Panc1 (cell line): Measurements from ENCODE around the gene ZNF629. TPM values are rescaled to one million over a fixed set of nuclear protein-coding genes. Genes with fewer than 3 reads are reported as not detected.

ENCODE experiments used
- ATAC-seq: fragments of 200-7000 bp; cut with Tn5 transposase; 2 replicates; pipeline ENCODE4 v1.9.1; 2020; ENCODE audit warnings: mild to moderate bottlenecking, moderate library complexity
- BruUV-seq: library from RNA; stranded (reverse); fragments of 400-500 nt; replicated peaks from 2 replicates; lab custom pipeline; 2021; lab: Mats Ljungman, UMichigan
- CTCF ChIA-PET: fragments of 300-600 bp; sonication (Branson Sonifier 250); formaldehyde crosslinking; loops from one replicate; lab custom pipeline; 2022; ENCODE audit warnings: antibody characterized with exemption; lab: Charles Lee
- POLR2A ChIA-PET: fragments of 300-600 bp; sonication (Branson Sonifier 250); formaldehyde crosslinking; loops from one replicate; lab custom pipeline; 2022; ENCODE audit warnings: antibody characterized with exemption; lab: Charles Lee
- DNase-seq: peaks from one replicate; pipeline ENCODE4 v3.0.0-alpha.2; 2010; ENCODE audit warnings: low read depth, low spot score
- H3K27ac ChIP-seq: 2 replicates; pipeline ENCODE4 v1.5.1; 2011; ENCODE audit warnings: mild to moderate bottlenecking, low read length, inconsistent platforms
- H3K27me3 ChIP-seq: fragments of 200-500 bp; sonication (Bioruptor generic); 2 replicates; pipeline ENCODE4 v1.6.0; 2014; ENCODE audit warnings: low read length, inconsistent platforms; ENCODE audit not compliant: control insufficient read depth, insufficient read depth
- H3K36me3 ChIP-seq: fragments of 200-500 bp; sonication (Bioruptor generic); 2 replicates; pipeline ENCODE4 v1.5.1; 2014; ENCODE audit warnings: inconsistent platforms, mild to moderate bottlenecking, low read length, moderate library complexity; ENCODE audit not compliant: control insufficient read depth, insufficient read depth
- H3K4me1 ChIP-seq: 2 replicates; pipeline ENCODE4 v1.5.1; 2011; ENCODE audit warnings: inconsistent platforms, mild to moderate bottlenecking, low read length, moderate library complexity; ENCODE audit not compliant: control insufficient read depth, insufficient read depth
- H3K4me3 ChIP-seq, 2 experiments: 2 replicates each; pipeline ENCODE4 v1.5.1; 2011 to 2012; ENCODE audit warnings: low read depth in 2 of 2, low read length in 2 of 2, mild to moderate bottlenecking in 2 of 2, inconsistent platforms in 1 of 2, moderate library complexity in 1 of 2
- H3K9me3 ChIP-seq: fragments of 200-500 bp; sonication (Bioruptor generic); 2 replicates; pipeline ENCODE4 v1.5.1; 2014; ENCODE audit warnings: low read depth, mild to moderate bottlenecking, inconsistent platforms, low read length, moderate library complexity; ENCODE audit not compliant: control insufficient read depth, insufficient read depth
- POLR2AphosphoS5 ChIP-seq: IDR thresholded peaks from 2 replicates; pipeline ENCODE4 v1.6.1; 2012; ENCODE audit warnings: mild to moderate bottlenecking, low read depth, low read length, moderate library complexity
- REST ChIP-seq, 2 experiments: IDR thresholded peaks; 2 replicates each; pipeline ENCODE4 v1.6.1; 2011 to 2012; ENCODE audit warnings: low read depth in 2 of 2, control low read depth in 1 of 2, low read length in 1 of 2, mild to moderate bottlenecking in 1 of 2, moderate library complexity in 1 of 2; ENCODE audit not compliant: insufficient read depth in 1 of 2
- SIN3A ChIP-seq: IDR thresholded peaks from 2 replicates; pipeline ENCODE4 v1.6.1; 2012; ENCODE audit warnings: low read depth, mild to moderate bottlenecking, low read length, moderate library complexity, borderline replicate concordance; ENCODE audit not compliant: insufficient read depth
- TCF7L2 ChIP-seq: IDR thresholded peaks from 2 replicates; pipeline ENCODE4 v1.6.1; 2011; ENCODE audit warnings: mild to moderate bottlenecking, low read depth, low read length, inconsistent platforms
- in situ Hi-C: cut with HindIII; loops from 2 replicates; pipeline ENCODE4 v1.10.0; 2016; ENCODE audit warnings: low sequenced_read_pairs, low pct_unique_long_range_greater_than_20kb
- intact Hi-C: fragments of 100-400 bp; cut with micrococcal nuclease; formaldehyde crosslinking; loops from one replicate; pipeline ENCODE4 v1.10.0; 2022; ENCODE audit not compliant: unreplicated experiment
- total RNA-seq: library from RNA; stranded (reverse); gene quantifications from one replicate; pipeline ENCODE4 v1.2.1, GENCODE V29; 2021; ENCODE audit not compliant: unreplicated experiment
- TF ChIP-seq, protein P1 (sequence below): fragments of 450-650 bp; IDR thresholded peaks from 2 replicates; pipeline ENCODE4 v1.5.1; 2017; ENCODE audit warnings: mild to moderate bottlenecking

Gene ZNF629
- total RNA-seq, 1 experiment from 2014 or later = 19.2 TPM

- ChIA-PET POLR2A (no interaction called here), CTCF (no interaction called here)
- in situ Hi-C loops = no loop called here
- no peak for DNase-seq
- peak overlapping the region; percentile 72; the same call in 1 of the 2 replicates for H3K27ac ChIP-seq
- H3K36me3 ChIP-seq = peaks cover 22% of the 10 kb centered on the region
- intact Hi-C loops = no loop called here
- TF ChIP-seq REST (IDR thresholded peaks at IDR 0.05; ENCODE audit: insufficient read depth in 1 of 2, low read depth in 2 of 2, low read length in 1 of 2) (no peak), SIN3A (no peak), TCF7L2 (no peak), POLR2AphosphoS5 (no peak; the same call in 1 of the 2 replicates)
- TF ChIP-seq, protein P1, sequence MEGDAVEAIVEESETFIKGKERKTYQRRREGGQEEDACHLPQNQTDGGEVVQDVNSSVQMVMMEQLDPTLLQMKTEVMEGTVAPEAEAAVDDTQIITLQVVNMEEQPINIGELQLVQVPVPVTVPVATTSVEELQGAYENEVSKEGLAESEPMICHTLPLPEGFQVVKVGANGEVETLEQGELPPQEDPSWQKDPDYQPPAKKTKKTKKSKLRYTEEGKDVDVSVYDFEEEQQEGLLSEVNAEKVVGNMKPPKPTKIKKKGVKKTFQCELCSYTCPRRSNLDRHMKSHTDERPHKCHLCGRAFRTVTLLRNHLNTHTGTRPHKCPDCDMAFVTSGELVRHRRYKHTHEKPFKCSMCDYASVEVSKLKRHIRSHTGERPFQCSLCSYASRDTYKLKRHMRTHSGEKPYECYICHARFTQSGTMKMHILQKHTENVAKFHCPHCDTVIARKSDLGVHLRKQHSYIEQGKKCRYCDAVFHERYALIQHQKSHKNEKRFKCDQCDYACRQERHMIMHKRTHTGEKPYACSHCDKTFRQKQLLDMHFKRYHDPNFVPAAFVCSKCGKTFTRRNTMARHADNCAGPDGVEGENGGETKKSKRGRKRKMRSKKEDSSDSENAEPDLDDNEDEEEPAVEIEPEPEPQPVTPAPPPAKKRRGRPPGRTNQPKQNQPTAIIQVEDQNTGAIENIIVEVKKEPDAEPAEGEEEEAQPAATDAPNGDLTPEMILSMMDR = no peak
- H3K4me1 ChIP-seq = peaks cover 25% of the 10 kb centered on the region
- no TSS peak for BruUV-seq
- H3K4me3 ChIP-seq = peak overlapping the region; percentile 98
- peak; percentile 67 for ATAC-seq
- no peaks in the 10 kb centered on the region for H3K9me3 ChIP-seq
- H3K27me3 ChIP-seq = no peaks in the 10 kb centered on the region
Observed at GRCh38 chr16:30761427-30761927, 25.5 kb downstream of the ZNF629 start.

DNA sequence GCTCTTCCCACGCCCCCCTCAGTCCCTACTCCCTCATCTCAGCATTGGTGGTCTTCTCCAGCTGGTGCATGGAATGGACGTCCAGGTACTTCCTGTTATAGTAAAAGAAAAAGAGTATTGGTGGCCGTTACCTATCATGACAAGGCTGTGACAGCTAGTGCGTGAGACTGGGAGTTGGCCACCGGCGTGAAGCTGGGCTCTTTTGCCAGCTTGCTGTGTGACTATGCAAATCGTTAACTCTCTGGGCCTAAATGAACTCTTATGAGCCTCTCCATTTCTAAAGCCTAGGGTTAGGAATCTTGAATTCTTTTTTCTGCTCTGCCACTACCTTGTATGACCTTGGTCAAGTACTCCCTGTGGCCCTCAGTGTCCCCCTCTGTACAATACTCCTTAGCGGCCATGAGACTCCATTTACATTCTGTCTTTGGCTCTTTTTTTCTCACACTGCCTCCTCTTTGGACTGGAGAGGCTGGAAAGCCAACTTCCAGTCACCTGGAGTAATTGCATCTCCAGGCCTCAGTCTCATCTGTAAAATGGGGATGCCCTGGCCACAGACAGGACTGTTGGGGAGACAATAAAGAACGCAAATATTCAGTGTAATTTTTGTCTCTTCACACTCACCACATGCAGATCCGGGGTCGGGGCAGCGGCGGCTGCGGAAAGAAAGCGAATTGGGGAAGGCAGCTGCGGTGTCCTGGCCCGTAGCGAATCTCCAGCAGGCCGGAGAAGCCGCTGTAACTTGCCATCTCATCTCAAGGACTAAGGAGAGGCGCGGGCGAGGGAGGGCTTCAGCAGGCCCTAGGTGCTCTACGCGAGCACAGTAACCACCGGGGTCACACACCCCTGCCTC lies 26.2 kb downstream of the ZNF629 start:
- Histone ChIP-seq H3K36me3 (peaks cover 22% of the 10 kb centered on the region), H3K9me3 (no peaks in the 10 kb centered on the region), H3K4me3 (peak overlapping the region; percentile 98), H3K4me1 (peaks cover 25% of the 10 kb centered on the region), H3K27ac (peak overlapping the region; percentile 72), H3K27me3 (no peaks in the 10 kb centered on the region)
- TF ChIP-seq POLR2AphosphoS5 (no peak; the same call in 1 of the 2 replicates), REST (IDR thresholded peaks at IDR 0.05; ENCODE audit: insufficient read depth in 1 of 2, low read depth in 2 of 2, low read length in 1 of 2) (no peak), TCF7L2 (no peak), SIN3A (no peak)
- TF ChIP-seq, protein P1 = no peak
- intact Hi-C loops (no loop called here), in situ Hi-C loops (no loop called here)
- no peak for DNase-seq
- ChIA-PET CTCF (interaction anchor here (0.5 kb wide), 1 partner anchor 141 kb away, joined by 5 read pairs; no protein-coding TSS in a partner anchor), POLR2A (interaction anchor here (1.0 kb wide), 1 partner anchor 26 kb away, joined by 3 read pairs; no protein-coding TSS in a partner anchor)
- BruUV-seq = no TSS peak
- no peak; the same call in 1 of the 2 replicates for ATAC-seq
